HG03439 (cell line): ENCODE measurements around the gene KAT5.
A peak's percentile ranks its signal among the peaks of the same experiment; 100 is the strongest.
"Not testable (repeated sequence)": the region's sequence is repeated elsewhere in the genome, so short reads cannot be mapped to it uniquely, and the experiment has no call there.

Experiments
- ATAC-seq: cut with Tn5 transposase; IDR thresholded peaks from one replicate; pipeline ENCODE4 v1.9.1; 2021; ENCODE audit warnings: mild to moderate bottlenecking, moderate library complexity; ENCODE audit not compliant: unreplicated experiment

KAT5 gene

GRCh38 chr11:65711785-65712632 is at the start of gene KAT5:
Gene KAT5 (plus strand): TSS chr11:65712252. CDS start chr11:65712268, 16 bp downstream.
- peak; percentile 78 for ATAC-seq

GRCh38 chr11:65662799-65663638 is 49.0 kb upstream of the KAT5 start, which contains the start of gene RELA:
Gene RELA (minus strand): TSS chr11:65662916. CDS start chr11:65662832, 84 bp downstream.
- ATAC-seq, result peak; percentile 81

- peak; percentile 15 for ATAC-seq
Measured at GRCh38 chr11:65663639-65664200, 48.3 kb upstream of the KAT5 start.

GRCh38 chr11:65672180-65672860 is 39.7 kb upstream of the KAT5 start:
- ATAC-seq, result no peak

- ATAC-seq, result no peak
Measured at GRCh38 chr11:65672982-65673381, 39.1 kb upstream of the KAT5 start.

GRCh38 chr11:65680192-65680743 is 31.8 kb upstream of the KAT5 start:
- no peak for ATAC-seq

- not testable (repeated sequence) for ATAC-seq
Measured at GRCh38 chr11:65683480-65683879, 28.6 kb upstream of the KAT5 start.

GRCh38 chr11:65685981-65686380 is 26.1 kb upstream of the KAT5 start:
- ATAC-seq, result no peak

GRCh38 chr11:65691847-65692246 is 20.2 kb upstream of the KAT5 start:
- not testable (repeated sequence) for ATAC-seq

GRCh38 chr11:65692367-65692766 is 19.7 kb upstream of the KAT5 start:
- ATAC-seq, result no peak

- no peak for ATAC-seq
Measured at GRCh38 chr11:65695459-65696241, 16.4 kb upstream of the KAT5 start.

- ATAC-seq, result no peak
Measured at GRCh38 chr11:65696802-65697552, 15.1 kb upstream of the KAT5 start.

- ATAC-seq, result no peak
Measured at GRCh38 chr11:65698205-65698604, 13.8 kb upstream of the KAT5 start.

GRCh38 chr11:65699306-65699705 is 12.7 kb upstream of the KAT5 start:
- ATAC-seq, result no peak

- no peak for ATAC-seq
Measured at GRCh38 chr11:65700399-65700798, 11.7 kb upstream of the KAT5 start.

GRCh38 chr11:65701686-65702085 is 10.4 kb upstream of the KAT5 start:
- no peak for ATAC-seq

GRCh38 chr11:65703846-65704245 is 8.2 kb upstream of the KAT5 start:
- no peak for ATAC-seq

GRCh38 chr11:65706303-65706763 is 5.7 kb upstream of the KAT5 start:
- not testable (repeated sequence) for ATAC-seq

- ATAC-seq, result not testable (repeated sequence)
Measured at GRCh38 chr11:65707002-65707401, 5.0 kb upstream of the KAT5 start.
